Stomach (tissue), 9 donors: Measurements from ENCODE around the gene OGFOD2. TPM values are rescaled to one million over a fixed set of nuclear protein-coding genes. Genes with fewer than 3 reads are reported as not detected.

Source experiments
- DNase-seq, 2 donors: peaks; one replicate each; pipeline versions ENCODE4 v3.0.0 to v3.0.0-alpha.2; 2013 to 2019
- H3K27ac ChIP-seq, 5 donors: fragments of 200-600 bp in 4 of 5; sonication (generic) in 4 of 5; one replicate each; pipeline ENCODE4 v1.5.1; 2013 to 2019; ENCODE audit warnings: mild to moderate bottlenecking in 1 of 5, moderate library complexity in 1 of 5
- H3K27me3 ChIP-seq, 3 donors: fragments of 200-600 bp; sonication (generic); one replicate each; pipeline ENCODE4 v1.5.1; 2017 to 2019; ENCODE audit warnings: mixed run types in 1 of 3
- H3K36me3 ChIP-seq, 4 donors: fragments of 200-600 bp; sonication (generic); 1 replicate in 3 of 4; 2 replicates in 1 of 4; pipeline ENCODE4 v1.5.1; 2016 to 2019
- H3K4me1 ChIP-seq, 4 donors: fragments of 200-600 bp; sonication (generic); one replicate each; pipeline ENCODE4 v1.5.1; 2016 to 2019
- H3K4me3 ChIP-seq, 4 donors: fragments of 200-600 bp; sonication (generic) in 3 of 4; one replicate each; pipeline ENCODE4 v1.5.1; 2016 to 2019; ENCODE audit warnings: mild to moderate bottlenecking in 1 of 4
- H3K9me3 ChIP-seq, 4 donors: fragments of 200-600 bp; sonication (generic); one replicate each; pipeline ENCODE4 v1.5.1; 2016 to 2019
- EP300 ChIP-seq: sonication (generic); formaldehyde crosslinking; IDR thresholded peaks from one replicate; pipeline ENCODE4 v1.6.1; 2017; ENCODE audit warnings: antibody characterized with exemption
- POLR2A ChIP-seq, 4 donors: fragments of 450-650 bp; IDR thresholded peaks; one replicate each; pipeline ENCODE4 v1.6.1; 2016; ENCODE audit warnings: antibody characterized with exemption in 4 of 4, control low read depth in 2 of 4, mild to moderate bottlenecking in 1 of 4, moderate library complexity in 1 of 4
- POLR2AphosphoS5 ChIP-seq, 3 donors: sonication (generic); formaldehyde crosslinking; IDR thresholded peaks; one replicate each; pipeline ENCODE4 v1.6.1; 2016; ENCODE audit warnings: antibody characterized with exemption in 3 of 3
- WGBS, 5 donors: extraction: QIAGEN DNeasy Blood & Tissue Kit in 3 of 5; methylation state at CpG; one replicate each; pipeline versions ENCODE4 v1.1.5 to v1.1.7; 2013 to 2018; 5-methylcytosine and 5-hydroxymethylcytosine counted together
- intact Hi-C: fragments of 100-400 bp; cut with DNase I; formaldehyde crosslinking; loops from one replicate; pipeline ENCODE4 v1.15.1; 2023; ENCODE audit warnings: low total_unique reads
- polyA plus RNA-seq, 3 donors: library from polyadenylated mRNA; stranded (reverse); fragments of 200-250 nt; gene quantifications; one replicate each; pipeline ENCODE4 v1.2.3, GENCODE V29; 2013
- total RNA-seq, 5 donors: library from RNA; depleted of rRNA; stranded (reverse); fragments of >200 nt; gene quantifications; one replicate each; pipeline versions ENCODE4 v1.1.0 to v1.2.3, GENCODE V29; 2014 to 2016
- TF ChIP-seq, protein P1 (sequence below), 7 experiments: fragments of 450-650 bp in 4 of 7; fragments of 200-600 bp in 3 of 7; sonication (generic) in 3 of 7; IDR thresholded peaks; one replicate each; pipeline ENCODE4 v1.5.1; 2016 to 2019; ENCODE audit warnings: antibody characterized with exemption in 7 of 7, control low read depth in 2 of 7, mild to moderate bottlenecking in 1 of 7
- donor health status: healthy with polysubstance abuse.
- donor health status: Bipolar disorder and iron deficiency.
- donor health status: healthy.

The OGFOD2 gene
- total and polyA plus RNA-seq, 8 donors: 1.7 to 29.2 (median 13.7) TPM

DNA sequence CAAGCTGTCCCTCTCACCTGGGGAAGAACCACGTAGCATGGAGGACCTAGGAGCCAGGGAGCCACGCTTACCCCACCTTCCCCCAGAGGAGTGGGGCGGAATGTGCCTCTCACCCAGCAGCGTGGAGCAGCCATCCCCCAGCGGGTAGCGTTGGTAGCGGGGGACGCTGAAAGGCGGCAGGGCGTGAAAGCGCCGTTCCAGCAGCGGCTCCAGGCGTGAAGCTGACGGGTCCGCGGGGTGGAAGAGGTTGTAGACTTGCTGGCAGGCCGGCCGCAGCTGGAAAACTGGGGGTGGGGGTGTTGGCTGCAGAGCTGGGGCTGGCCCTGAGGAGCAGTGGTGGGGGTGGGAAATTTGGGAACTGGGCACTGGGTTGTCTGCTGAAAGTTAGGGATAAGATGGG lies 17.3 kb downstream of the OGFOD2 start:
- intact Hi-C loops: no loop called here
- peaks cover 4 to 84% (median 64%) of the 10 kb centered on the region in 4 donors for H3K36me3 ChIP-seq
- no peaks in the 10 kb centered on the region for H3K9me3 ChIP-seq
- peaks cover 0 to 10% (median 10%) of the 10 kb centered on the region in 4 donors for H3K4me1 ChIP-seq
- WGBS, 5 donors: 76 to 82% (median 77%) methylated on average over 19 of the region's 19 CpGs
- H3K27me3 ChIP-seq: no peaks in the 10 kb centered on the region
- TF ChIP-seq POLR2AphosphoS5 (IDR thresholded peaks at IDR 0.05): no peak
- TF ChIP-seq POLR2A (IDR thresholded peaks at IDR 0.05): no peak
- TF ChIP-seq, protein P1, sequence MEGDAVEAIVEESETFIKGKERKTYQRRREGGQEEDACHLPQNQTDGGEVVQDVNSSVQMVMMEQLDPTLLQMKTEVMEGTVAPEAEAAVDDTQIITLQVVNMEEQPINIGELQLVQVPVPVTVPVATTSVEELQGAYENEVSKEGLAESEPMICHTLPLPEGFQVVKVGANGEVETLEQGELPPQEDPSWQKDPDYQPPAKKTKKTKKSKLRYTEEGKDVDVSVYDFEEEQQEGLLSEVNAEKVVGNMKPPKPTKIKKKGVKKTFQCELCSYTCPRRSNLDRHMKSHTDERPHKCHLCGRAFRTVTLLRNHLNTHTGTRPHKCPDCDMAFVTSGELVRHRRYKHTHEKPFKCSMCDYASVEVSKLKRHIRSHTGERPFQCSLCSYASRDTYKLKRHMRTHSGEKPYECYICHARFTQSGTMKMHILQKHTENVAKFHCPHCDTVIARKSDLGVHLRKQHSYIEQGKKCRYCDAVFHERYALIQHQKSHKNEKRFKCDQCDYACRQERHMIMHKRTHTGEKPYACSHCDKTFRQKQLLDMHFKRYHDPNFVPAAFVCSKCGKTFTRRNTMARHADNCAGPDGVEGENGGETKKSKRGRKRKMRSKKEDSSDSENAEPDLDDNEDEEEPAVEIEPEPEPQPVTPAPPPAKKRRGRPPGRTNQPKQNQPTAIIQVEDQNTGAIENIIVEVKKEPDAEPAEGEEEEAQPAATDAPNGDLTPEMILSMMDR (IDR thresholded peaks at IDR 0.05): no peak
- TF ChIP-seq EP300: no peak
- no peak overlapping the region for H3K4me3 ChIP-seq
- H3K27ac ChIP-seq: no peak overlapping the region
- no peak for DNase-seq

DNA sequence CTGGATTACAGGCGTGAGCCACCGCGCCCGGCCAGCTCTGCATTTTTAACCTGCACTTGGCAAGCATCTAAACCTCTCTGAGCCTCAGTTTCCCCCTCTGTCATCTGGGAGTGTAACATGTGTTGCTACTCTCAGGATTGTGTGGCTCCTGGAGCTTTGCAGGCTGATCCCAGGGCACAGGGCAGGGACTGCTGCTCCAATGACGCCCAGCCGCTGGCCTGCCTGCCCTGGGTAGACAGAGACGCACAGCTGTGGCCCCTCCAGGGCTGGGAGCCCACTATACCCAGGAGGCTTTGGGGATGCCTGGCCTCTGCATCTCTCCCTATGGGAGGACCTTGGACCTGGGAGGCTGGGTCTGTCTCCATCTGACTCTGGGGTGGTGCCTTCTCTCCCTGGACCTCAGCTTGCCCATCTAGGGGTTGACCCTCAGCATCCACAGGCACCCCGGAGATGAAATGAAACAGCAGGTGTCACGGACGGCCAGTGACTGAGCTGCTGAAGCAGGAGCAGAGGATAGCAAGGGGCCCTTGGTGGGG lies 19.2 kb downstream of the OGFOD2 start:
- peaks cover 0 to 10% (median 10%) of the 10 kb centered on the region in 4 donors for H3K4me1 ChIP-seq
- no peak for DNase-seq
- intact Hi-C loops: no loop called here
- no peaks in the 10 kb centered on the region for H3K27me3 ChIP-seq
- WGBS, 5 donors: 93 to 98% (median 96%) methylated on average over 8 to 10 of the region's 10 CpGs
- no peak overlapping the region for H3K27ac ChIP-seq
- peaks cover 4 to 74% (median 57%) of the 10 kb centered on the region in 4 donors for H3K36me3 ChIP-seq
- TF ChIP-seq, protein P1 (IDR thresholded peaks at IDR 0.05): no peak
- TF ChIP-seq POLR2AphosphoS5 (IDR thresholded peaks at IDR 0.05) (no peak), EP300 (no peak), POLR2A (IDR thresholded peaks at IDR 0.05) (no peak)
- no peak overlapping the region for H3K4me3 ChIP-seq
- H3K9me3 ChIP-seq: no peaks in the 10 kb centered on the region

DNA sequence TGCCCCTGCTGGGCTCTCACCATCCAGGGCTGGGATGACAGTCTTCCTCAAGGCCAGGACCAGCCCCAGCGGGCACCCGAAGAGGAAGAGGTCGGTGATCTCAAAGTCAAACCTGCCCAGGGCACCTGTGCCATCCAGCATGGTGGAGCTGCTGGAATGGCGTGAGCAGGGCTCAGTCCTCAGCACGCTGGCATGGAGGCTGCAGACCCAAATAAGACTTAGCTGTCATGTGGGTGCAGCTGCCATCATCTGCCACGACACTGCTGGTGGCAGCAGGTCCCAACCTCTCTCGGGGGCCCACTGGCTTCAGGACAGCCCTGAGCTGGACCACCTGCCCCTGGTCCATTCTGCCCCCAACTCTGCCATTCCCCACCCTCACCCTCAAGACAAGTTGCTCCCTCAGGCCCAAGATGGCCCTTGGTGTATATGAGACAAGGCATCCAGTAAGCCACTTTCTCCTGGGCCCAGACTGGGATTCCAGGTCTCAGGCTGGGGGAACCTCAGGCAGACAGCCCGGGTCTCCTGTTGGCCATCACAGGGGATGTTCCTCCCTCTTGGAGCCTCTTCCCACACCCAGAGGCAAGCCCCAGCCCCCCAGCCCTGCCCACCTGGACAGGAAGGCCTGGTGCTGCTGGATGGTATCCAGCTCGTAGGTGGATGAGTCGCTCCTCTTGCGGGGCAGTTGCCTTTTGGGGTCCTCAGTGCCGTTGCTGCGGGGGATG lies 19.9 kb downstream of the OGFOD2 start:
- Histone ChIP-seq H3K4me3 (no peak overlapping the region), H3K27me3 (no peaks in the 10 kb centered on the region), H3K27ac (no peak overlapping the region), H3K4me1 (peaks cover 0 to 10% (median 10%) of the 10 kb centered on the region in 4 donors), H3K36me3 (peaks cover 4 to 75% (median 58%) of the 10 kb centered on the region in 4 donors), H3K9me3 (no peaks in the 10 kb centered on the region)
- TF ChIP-seq, protein P1 (IDR thresholded peaks at IDR 0.05): no peak
- no peak for TF ChIP-seq POLR2A (IDR thresholded peaks at IDR 0.05)
- no peak for TF ChIP-seq EP300
- no peak for TF ChIP-seq POLR2AphosphoS5 (IDR thresholded peaks at IDR 0.05)
- intact Hi-C loops: no loop called here
- 83 to 94% (median 91%) methylated on average over 7 to 13 of the region's 13 CpGs for WGBS, 5 donors
- no peak for DNase-seq

DNA sequence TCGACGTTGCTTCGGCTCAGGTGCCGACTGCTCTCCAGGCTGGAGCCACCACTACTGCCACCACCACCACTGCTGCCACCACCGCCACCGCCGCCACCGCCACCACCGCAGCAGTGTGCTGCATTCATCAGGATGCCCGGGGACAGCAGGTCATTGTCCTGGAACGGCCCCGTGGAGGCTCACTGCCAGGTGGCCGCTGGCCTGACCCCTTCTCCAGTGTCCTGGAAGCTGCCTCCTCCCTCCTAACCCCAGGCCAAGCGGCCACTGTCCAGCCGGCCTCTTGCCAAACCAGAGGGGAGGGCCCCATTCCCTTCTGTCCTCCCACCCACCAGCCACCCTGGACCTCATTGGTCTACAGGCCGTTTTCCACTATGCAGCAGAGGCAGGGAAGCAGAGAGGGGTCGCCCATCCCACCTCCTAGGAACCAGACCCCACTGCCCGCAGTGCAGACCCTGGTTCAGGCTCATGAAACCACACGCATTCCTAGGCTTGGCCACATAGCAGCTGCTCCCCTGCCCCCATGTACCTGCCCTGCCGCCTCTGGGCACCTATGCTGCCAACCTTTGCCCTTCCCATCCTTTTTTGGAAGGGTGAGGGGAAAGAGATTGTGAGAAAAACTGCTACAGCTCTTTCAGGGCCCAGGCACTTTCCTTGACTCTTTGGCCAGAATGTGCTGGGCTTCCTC lies 20.6 kb downstream of the OGFOD2 start:
- Histone ChIP-seq H3K27ac (peak overlapping the region in 1 of 5 donors; percentile 11), H3K36me3 (peaks cover 2 to 75% (median 58%) of the 10 kb centered on the region in 4 donors), H3K27me3 (no peaks in the 10 kb centered on the region), H3K4me3 (no peak overlapping the region), H3K9me3 (no peaks in the 10 kb centered on the region), H3K4me1 (peaks cover 0 to 10% (median 10%) of the 10 kb centered on the region in 4 donors)
- no peak for DNase-seq
- intact Hi-C loops: no loop called here
- TF ChIP-seq, protein P1 (IDR thresholded peaks at IDR 0.05): no peak
- TF ChIP-seq POLR2AphosphoS5 (IDR thresholded peaks at IDR 0.05) (no peak), EP300 (no peak), POLR2A (IDR thresholded peaks at IDR 0.05) (no peak)
- 73 to 84% (median 79%) methylated on average over 14 to 20 of the region's 20 CpGs for WGBS, 5 donors
